NCI-H2107 (cell line): Measurements from ENCODE around the gene NF2.

Experiments used
- DNase-seq: peaks from one replicate; lab custom pipeline; 2025; lab: John Stamatoyannopoulos, UW

The NF2 gene

GRCh38 chr22:29668673-29669072 lies 65.2 kb downstream of the NF2 start:
- no peak for DNase-seq

GRCh38 chr22:29670626-29671025 lies 67.2 kb downstream of the NF2 start:
- no peak for DNase-seq

GRCh38 chr22:29673361-29674066 lies 70.1 kb downstream of the NF2 start:
- no peak for DNase-seq

- no peak for DNase-seq
These were observed 70.7 kb downstream of the NF2 start for GRCh38 chr22:29674121-29674520.

- no peak for DNase-seq
These were observed 75.9 kb downstream of the NF2 start for GRCh38 chr22:29679316-29679715.

- no peak for DNase-seq
These were observed 80.1 kb downstream of the NF2 start for GRCh38 chr22:29683536-29683935.

GRCh38 chr22:29684244-29684643 lies 80.8 kb downstream of the NF2 start:
- no peak for DNase-seq

- no peak for DNase-seq
These were observed 85.9 kb downstream of the NF2 start for GRCh38 chr22:29689206-29689879.

GRCh38 chr22:29689880-29690213 lies 86.4 kb downstream of the NF2 start:
- peak; percentile 58 for DNase-seq

GRCh38 chr22:29690476-29690875 lies 87.0 kb downstream of the NF2 start:
- DNase-seq = no peak

- DNase-seq = no peak
These were observed 88.3 kb downstream of the NF2 start for GRCh38 chr22:29691636-29692326.

GRCh38 chr22:29692327-29692640 lies 88.9 kb downstream of the NF2 start:
- DNase-seq = no peak

- no peak for DNase-seq
These were observed 89.7 kb downstream of the NF2 start for GRCh38 chr22:29693161-29693560.

- no peak for DNase-seq
These were observed 90.2 kb downstream of the NF2 start for GRCh38 chr22:29693671-29694070.

- DNase-seq = no peak
These were observed 91.9 kb downstream of the NF2 start for GRCh38 chr22:29695129-29695926.

- no peak for DNase-seq
These were observed 94.6 kb downstream of the NF2 start for GRCh38 chr22:29697853-29698598.

GRCh38 chr22:29700206-29700899 lies 96.9 kb downstream of the NF2 start:
- no peak for DNase-seq

GRCh38 chr22:29700900-29701154 lies 97.4 kb downstream of the NF2 start:
- DNase-seq = no peak

GRCh38 chr22:29701155-29701999 lies 97.9 kb downstream of the NF2 start:
- no peak for DNase-seq
